Skeletal muscle satellite cell (primary cell): ENCODE results near the gene SCARB1.

ENCODE experiments used
- H3K27me3 ChIP-seq: 2 replicates; pipeline ENCODE4 v1.7.0; 2013; ENCODE audit warnings: low read length; ENCODE audit not compliant: control insufficient read depth, insufficient read depth
- H3K36me3 ChIP-seq: 2 replicates; pipeline ENCODE4 v1.7.0; 2013; ENCODE audit warnings: mild to moderate bottlenecking, control low read depth, low read length; ENCODE audit not compliant: insufficient read depth
- H3K4me1 ChIP-seq: 2 replicates; pipeline ENCODE4 v1.7.0; 2013; ENCODE audit warnings: low read length; ENCODE audit not compliant: control insufficient read depth, insufficient read depth
- H3K4me2 ChIP-seq: 2 replicates; pipeline ENCODE4 v1.7.0; 2013; ENCODE audit warnings: mild to moderate bottlenecking, low read length
- H3K4me3 ChIP-seq: 2 replicates; pipeline ENCODE4 v1.7.0; 2013; ENCODE audit warnings: low read length
- H3K9ac ChIP-seq: 2 replicates; pipeline ENCODE4 v1.7.0; 2013; ENCODE audit warnings: mild to moderate bottlenecking, low read depth, low read length, moderate library complexity
- H3K9me3 ChIP-seq: replicated peaks from 2 replicates; pipeline ENCODE4 v1.7.0; 2013; ENCODE audit warnings: mild to moderate bottlenecking, control low read depth, low read length

The SCARB1 gene

GRCh38 chr12:124738636-124739467, 124.8 kb downstream of the SCARB1 start:
- no peaks in the 10 kb centered on the region for H3K27me3 ChIP-seq
- no peak overlapping the region for H3K9ac ChIP-seq
- H3K4me2 ChIP-seq, result no peak overlapping the region
- no peaks in the 10 kb centered on the region for H3K9me3 ChIP-seq
- no peak overlapping the region for H3K4me3 ChIP-seq
- peaks cover 12% of the 10 kb centered on the region for H3K4me1 ChIP-seq
- H3K36me3 ChIP-seq, result no peaks in the 10 kb centered on the region

GRCh38 chr12:124737772-124738635, 125.7 kb downstream of the SCARB1 start:
- no peaks in the 10 kb centered on the region for H3K27me3 ChIP-seq
- no peak overlapping the region for H3K9ac ChIP-seq
- H3K4me2 ChIP-seq, result no peak overlapping the region
- H3K36me3 ChIP-seq, result no peaks in the 10 kb centered on the region
- peaks cover 12% of the 10 kb centered on the region for H3K4me1 ChIP-seq
- H3K4me3 ChIP-seq, result no peak overlapping the region
- no peaks in the 10 kb centered on the region for H3K9me3 ChIP-seq

GRCh38 chr12:124737040-124737419, 126.6 kb downstream of the SCARB1 start:
- Histone ChIP-seq H3K9ac (no peak overlapping the region), H3K4me2 (no peak overlapping the region), H3K27me3 (no peaks in the 10 kb centered on the region), H3K4me1 (peaks cover 12% of the 10 kb centered on the region), H3K9me3 (no peaks in the 10 kb centered on the region), H3K4me3 (no peak overlapping the region), H3K36me3 (no peaks in the 10 kb centered on the region)

GRCh38 chr12:124736115-124737039, 127.3 kb downstream of the SCARB1 start:
- Histone ChIP-seq H3K4me2 (no peak overlapping the region), H3K4me3 (no peak overlapping the region), H3K36me3 (no peaks in the 10 kb centered on the region), H3K9me3 (no peaks in the 10 kb centered on the region), H3K27me3 (no peaks in the 10 kb centered on the region), H3K4me1 (peaks cover 12% of the 10 kb centered on the region), H3K9ac (no peak overlapping the region)

- Histone ChIP-seq H3K4me2 (no peak overlapping the region), H3K36me3 (no peaks in the 10 kb centered on the region), H3K4me3 (no peak overlapping the region), H3K27me3 (no peaks in the 10 kb centered on the region), H3K4me1 (peaks cover 6% of the 10 kb centered on the region), H3K9me3 (no peaks in the 10 kb centered on the region), H3K9ac (no peak overlapping the region)
Observed at GRCh38 chr12:124734224-124734788, 129.4 kb downstream of the SCARB1 start.

GRCh38 chr12:124733086-124733485, 130.6 kb downstream of the SCARB1 start:
- H3K4me1 ChIP-seq, result peaks cover 6% of the 10 kb centered on the region
- no peak overlapping the region for H3K9ac ChIP-seq
- no peak overlapping the region for H3K4me3 ChIP-seq
- H3K36me3 ChIP-seq, result no peaks in the 10 kb centered on the region
- H3K9me3 ChIP-seq, result no peaks in the 10 kb centered on the region
- H3K4me2 ChIP-seq, result no peak overlapping the region
- H3K27me3 ChIP-seq, result no peaks in the 10 kb centered on the region

- Histone ChIP-seq H3K9me3 (no peaks in the 10 kb centered on the region), H3K4me1 (peaks cover 8% of the 10 kb centered on the region), H3K36me3 (no peaks in the 10 kb centered on the region), H3K9ac (no peak overlapping the region), H3K27me3 (no peaks in the 10 kb centered on the region), H3K4me2 (no peak overlapping the region), H3K4me3 (no peak overlapping the region)
Observed at GRCh38 chr12:124732275-124733075, 131.2 kb downstream of the SCARB1 start.

- Histone ChIP-seq H3K4me2 (no peak overlapping the region), H3K4me1 (peaks cover 14% of the 10 kb centered on the region), H3K4me3 (no peak overlapping the region), H3K36me3 (no peaks in the 10 kb centered on the region), H3K9ac (no peak overlapping the region), H3K27me3 (no peaks in the 10 kb centered on the region), H3K9me3 (no peaks in the 10 kb centered on the region)
Observed at GRCh38 chr12:124731869-124732268, 131.8 kb downstream of the SCARB1 start.

- no peaks in the 10 kb centered on the region for H3K36me3 ChIP-seq
- no peak overlapping the region for H3K4me2 ChIP-seq
- peaks cover 14% of the 10 kb centered on the region for H3K4me1 ChIP-seq
- no peaks in the 10 kb centered on the region for H3K27me3 ChIP-seq
- H3K9me3 ChIP-seq, result no peaks in the 10 kb centered on the region
- no peak overlapping the region for H3K9ac ChIP-seq
- no peak overlapping the region for H3K4me3 ChIP-seq
Observed at GRCh38 chr12:124730455-124730932, 133.2 kb downstream of the SCARB1 start.

- no peak overlapping the region for H3K4me2 ChIP-seq
- no peaks in the 10 kb centered on the region for H3K36me3 ChIP-seq
- H3K4me1 ChIP-seq, result peaks cover 14% of the 10 kb centered on the region
- H3K9me3 ChIP-seq, result no peaks in the 10 kb centered on the region
- no peak overlapping the region for H3K4me3 ChIP-seq
- no peaks in the 10 kb centered on the region for H3K27me3 ChIP-seq
- H3K9ac ChIP-seq, result no peak overlapping the region
Observed at GRCh38 chr12:124727922-124728321, 135.7 kb downstream of the SCARB1 start.
